GM12878 (cell line): ENCODE measurements around the gene VPS13C. TPM values are rescaled to one million over a fixed set of nuclear protein-coding genes. Genes with fewer than 3 reads are reported as not detected.
A peak's percentile ranks its signal among the peaks of the same experiment; 100 is the strongest.

ENCODE experiments used
- ATAC-seq: fragments of 200-7000 bp; cut with Tn5 transposase; 3 replicates; pipeline ENCODE4 v1.9.1; 2020; ENCODE audit warnings: mild to moderate bottlenecking, moderate library complexity
- BruUV-seq: library from RNA; stranded (reverse); fragments of 400-500 nt; replicated peaks from 2 replicates; lab custom pipeline; 2021; lab: Mats Ljungman, UMichigan
- CTCF ChIA-PET: fragments of 300-600 bp; sonication (Branson Sonifier 250); formaldehyde crosslinking; extraction: SDS; loops from one replicate; lab custom pipeline; 2021; ENCODE audit warnings: inconsistent platforms; lab: Yijun Ruan, JAX
- POLR2A ChIA-PET: fragments of 350-600 bp; formaldehyde crosslinking; extraction: SDS; loops from one replicate; lab custom pipeline; 2021; ENCODE audit warnings: inconsistent platforms; lab: Charles Lee
- RAD21 ChIA-PET: fragments of 300-600 bp; sonication (Branson Sonifier 250); formaldehyde crosslinking; loops from one replicate; lab custom pipeline; 2023; ENCODE audit warnings: antibody characterized with exemption; ENCODE audit not compliant: unreplicated experiment; lab: Charles Lee
- SMC1A ChIA-PET: fragments of 300-600 bp; sonication (Branson Sonifier 250); formaldehyde crosslinking; loops from one replicate; lab custom pipeline; 2023; ENCODE audit not compliant: unreplicated experiment, uncharacterized antibody; lab: Charles Lee
- DNase-seq: peaks from one replicate; pipeline ENCODE4 v3.0.0-alpha.2; 2011; ENCODE audit warnings: low read depth, low spot score
- FAIRE-seq: peaks from 3 replicates; lab custom pipeline; 2011; peaks lifted over from hg19 to GRCh38; lab: Jason Lieb, UNC
- H2AFZ ChIP-seq: 2 replicates; pipeline ENCODE4 v1.6.0; 2011; ENCODE audit warnings: low read depth, low read length, control low read depth; ENCODE audit not compliant: control insufficient read depth
- H3K27ac ChIP-seq: 2 replicates; pipeline ENCODE4 v1.5.1; 2011; ENCODE audit warnings: control low read depth; ENCODE audit not compliant: control insufficient read depth, insufficient read depth
- H3K27me3 ChIP-seq, 2 experiments: replicated peaks in 1 of 2; 2 replicates each; pipeline versions ENCODE4 v1.6.0 to v1.6.1; 2011; ENCODE audit warnings: low read length in 1 of 2; ENCODE audit not compliant: control insufficient read depth in 2 of 2, insufficient read depth in 2 of 2
- H3K36me3 ChIP-seq, 2 experiments: 2 replicates each; pipeline ENCODE4 v1.5.1; 2011; ENCODE audit warnings: low read length in 1 of 2; ENCODE audit not compliant: control insufficient read depth in 2 of 2, insufficient read depth in 2 of 2
- H3K4me1 ChIP-seq: 2 replicates; pipeline ENCODE4 v1.6.1; 2011; ENCODE audit warnings: mild to moderate bottlenecking, low read length, moderate library complexity, mixed read lengths; ENCODE audit not compliant: control insufficient read depth, insufficient read depth
- H3K4me2 ChIP-seq: 2 replicates; pipeline ENCODE4 v1.6.0; 2011; ENCODE audit warnings: control low read depth; ENCODE audit not compliant: control insufficient read depth, insufficient read depth
- H3K4me3 ChIP-seq: fragments of 200-600 bp; sonication (generic); 2 replicates; pipeline ENCODE4 v1.5.1; 2016
- H3K79me2 ChIP-seq: 2 replicates; pipeline ENCODE4 v1.6.0; 2011; ENCODE audit warnings: low read length; ENCODE audit not compliant: control insufficient read depth, insufficient read depth
- H3K9ac ChIP-seq: 2 replicates; pipeline ENCODE4 v1.8.0; 2011; ENCODE audit warnings: low read length, control low read depth, mixed read lengths; ENCODE audit not compliant: control insufficient read depth, insufficient read depth
- H3K9me3 ChIP-seq: replicated peaks from 3 replicates; pipeline ENCODE4 v1.5.1; 2011; ENCODE audit warnings: mild to moderate bottlenecking, low read length; ENCODE audit not compliant: control insufficient read depth, insufficient read depth
- H4K20me1 ChIP-seq: 2 replicates; pipeline ENCODE4 v1.6.0; 2011; ENCODE audit not compliant: control insufficient read depth, insufficient read depth
- ATF2 ChIP-seq: IDR thresholded peaks from 2 replicates; pipeline ENCODE4 v1.6.1; 2012; ENCODE audit warnings: low read length, inconsistent platforms
- BACH1 ChIP-seq: fragments of 450-650 bp; IDR thresholded peaks from 2 replicates; pipeline ENCODE4 v1.6.1; 2017; ENCODE audit warnings: mild to moderate bottlenecking, borderline replicate concordance
- BCL11A ChIP-seq: IDR thresholded peaks from 2 replicates; pipeline ENCODE4 v1.6.1; 2011; ENCODE audit warnings: low read depth, low read length
- CTCF ChIP-seq, 3 experiments: IDR thresholded peaks in 2 of 3; conservative IDR thresholded peaks in 1 of 3; 2 replicates each; pipeline ENCODE4 v1.5.1; 2011; ENCODE audit warnings: low read depth in 3 of 3, low read length in 3 of 3, mild to moderate bottlenecking in 3 of 3, control low read depth in 2 of 3, moderate library complexity in 2 of 3, inconsistent platforms in 1 of 3, mixed read lengths in 1 of 3; ENCODE audit not compliant: control insufficient read depth in 2 of 3, insufficient read depth in 1 of 3; ENCODE audit errors: extremely low read depth in 1 of 3
- HSF1 ChIP-seq: fragments of 150-350 bp; IDR thresholded peaks from 2 replicates; pipeline ENCODE4 v1.6.1; 2014; ENCODE audit warnings: mild to moderate bottlenecking, low read depth, low read length
- RUNX3 ChIP-seq: IDR thresholded peaks from 2 replicates; pipeline ENCODE4 v1.6.1; 2012; ENCODE audit warnings: low read length, inconsistent platforms
- STAT3 ChIP-seq: IDR thresholded peaks from 2 replicates; pipeline ENCODE4 v1.6.1; 2011; ENCODE audit warnings: low read depth, low read length, improper control_type of control experiment
- TBL1XR1 ChIP-seq: IDR thresholded peaks from 2 replicates; pipeline ENCODE4 v1.6.1; 2012; ENCODE audit warnings: low read depth, low read length, improper control_type of control experiment
- USF2 ChIP-seq: IDR thresholded peaks from 2 replicates; pipeline ENCODE4 v1.6.1; 2011; ENCODE audit warnings: low read depth, low read length, improper control_type of control experiment, borderline replicate concordance
- ZNF274 ChIP-seq: IDR thresholded peaks from one replicate; pipeline ENCODE4 v1.8.0; 2011; ENCODE audit not compliant: insufficient read length, insufficient read depth
- WGBS: methylation state at CpG from one replicate; pipeline ENCODE4 v1.1.6; 2016; ENCODE audit warnings: low lambda C conversion rate; ENCODE audit not compliant: insufficient replicate concordance, insufficient coverage; ENCODE audit errors: missing lambda C conversion rate; 5-methylcytosine and 5-hydroxymethylcytosine counted together
- in situ Hi-C: fragments of 300-500 bp; cut with MboI; formaldehyde crosslinking; loops from 9 replicates; pipeline ENCODE4 v1.14.3; 2018; ENCODE audit warnings: mixed read lengths
- intact Hi-C: fragments of 100-400 bp; cut with micrococcal nuclease; formaldehyde crosslinking; loops from one replicate; pipeline ENCODE4 v1.14.2; 2022; ENCODE audit not compliant: unreplicated experiment
- polyA plus RNA-seq, 11 experiments: library from polyadenylated mRNA; depleted of rRNA in 4 of 11; unstranded in 6 of 11; stranded (reverse) in 5 of 11; fragments of >200 nt; fragmentation: Nextera tagmentation in 4 of 11; fragmentation: Illumina TruSeq in 1 of 11; extraction: Ambion mirVana in 4 of 11; extraction: Trizol in 1 of 11; gene quantifications; 1 replicate in 1 of 11; 2 replicates in 10 of 11; pipeline versions ENCODE4 v1.2.1 to v1.2.3, GENCODE V29; 2011 to 2016; ENCODE audit warnings: inconsistent platforms in 2 of 11, missing spikeins in 2 of 11, low read depth in 1 of 11
- total RNA-seq, 4 experiments: library from RNA; depleted of rRNA in 3 of 4; stranded (reverse); fragments of >200 nt in 3 of 4; fragmentation: Illumina TruSeq in 1 of 4; extraction: Trizol in 1 of 4; gene quantifications; 2 replicates each; pipeline versions ENCODE4 v1.2.1 to v1.2.3, GENCODE V29; 2013 to 2021

The VPS13C gene
- total and polyA plus RNA-seq, 10 of the 15 experiments (the other 5 are each of a cell fraction or from before 2014, with no cell fraction given) = 9.3 to 53.1 (median 31.8) TPM

- intact Hi-C loops (no loop called here), in situ Hi-C loops (no loop called here)
- ATAC-seq (no peak), FAIRE-seq (no peak), DNase-seq (no peak)
- SMC1A ChIA-PET = interaction anchor here (0.6 to 0.9 kb wide), 3 partner anchors 9 to 32 kb away, joined by 3 to 4 read pairs (median 3); no protein-coding TSS in a partner anchor
- no peak for TF ChIP-seq STAT3
- no peak for TF ChIP-seq USF2
- TF ChIP-seq BACH1 = no peak
- CTCF ChIA-PET = interaction anchor here (1.0 kb wide), 1 partner anchor 9 kb away, joined by 3 read pairs; the partner anchor contains the start of gene C2CD4A
- Histone ChIP-seq H3K4me3 (no peak overlapping the region), H3K9ac (no peak overlapping the region), H3K4me1 (no peaks in the 10 kb centered on the region), H3K4me2 (peak overlapping the region; percentile 12; the same call in 1 of the 2 replicates), H3K27ac (no peak overlapping the region), H2AFZ (no peak overlapping the region), H3K27me3 (no peaks in the 10 kb centered on the region; a peak in 1 of 4 replicates), H3K36me3 (no peaks in the 10 kb centered on the region), H4K20me1 (no peaks in the 10 kb centered on the region), H3K9me3 (no peaks in the 10 kb centered on the region), H3K79me2 (peaks cover 46% of the 10 kb centered on the region)
- POLR2A ChIA-PET = no interaction called here
- 96% methylated on average over 4 of the region's 4 CpGs for WGBS
- RAD21 ChIA-PET = no interaction called here
- BruUV-seq = no TSS peak
Measured at GRCh38 chr15:62057341-62057980, 2.8 kb downstream of the VPS13C start.

- SMC1A ChIA-PET = no interaction called here
- Histone ChIP-seq H2AFZ (no peak overlapping the region), H3K4me1 (no peaks in the 10 kb centered on the region), H4K20me1 (no peaks in the 10 kb centered on the region), H3K36me3 (no peaks in the 10 kb centered on the region), H3K4me3 (no peak overlapping the region), H3K9ac (no peak overlapping the region), H3K27ac (no peak overlapping the region), H3K79me2 (peaks cover 58% of the 10 kb centered on the region), H3K4me2 (no peak overlapping the region), H3K27me3 (no peaks in the 10 kb centered on the region), H3K9me3 (no peaks in the 10 kb centered on the region)
- POLR2A ChIA-PET = no interaction called here
- RAD21 ChIA-PET = no interaction called here
- DNase-seq = no peak
- intact Hi-C loops = no loop called here
- no peak for FAIRE-seq
- CTCF ChIA-PET = interaction anchor here (1.4 to 2.5 kb wide), 2 partner anchors 10 to 33 kb away, joined by 3 to 8 read pairs; no protein-coding TSS in a partner anchor
- no peak for ATAC-seq
- in situ Hi-C loops = no loop called here
- BruUV-seq = no TSS peak
- WGBS = 100% methylated on average over 5 of the region's 5 CpGs
- no peak for TF ChIP-seq HSF1
- no peak for TF ChIP-seq ZNF274
- TF ChIP-seq TBL1XR1 = no peak
- no peak for TF ChIP-seq CTCF (IDR thresholded peaks at IDR 0.05 in 2 of 3, conservative IDR thresholded peaks at IDR 0.05 in 1 of 3; ENCODE audit: control insufficient read depth in 2 of 3, extremely low read depth in 1 of 3, insufficient read depth in 1 of 3, low read depth in 3 of 3, low read length in 3 of 3)
- TF ChIP-seq RUNX3 = no peak
- no peak for TF ChIP-seq ATF2
- no peak for TF ChIP-seq BCL11A
Measured at GRCh38 chr15:62054979-62055378, 5.3 kb downstream of the VPS13C start.
